ENCODE results near the gene MXD1.

MXD1 gene

GRCh38 chr2:69911985-69912563 lies 2.8 kb upstream of the MXD1 start:
- ChIA-PET CTCF (interaction anchor here (0.6 to 6.0 kb wide), 25 partner anchors 9 to 407 kb away, joined by 3 to 74 read pairs (median 4); partner anchors contain the start of genes FAM136A, PCYOX1, SNRNP27 and SNRPG), POLR2A (interaction anchor here (1.4 kb wide), 1 partner anchor 381 kb away, joined by 3 read pairs; the partner anchor contains the start of gene SNRPG)
- no peak overlapping the region for H3K27ac ChIP-seq (ENCODE audit: extremely low read depth, low read depth, low read length)
- H3K4me1 ChIP-seq (ENCODE audit: control insufficient read depth, insufficient read depth, low read length) = no peaks in the 10 kb centered on the region
- peaks cover 16 to 44% of the 10 kb centered on the region in 2 experiments for H3K36me3 ChIP-seq (ENCODE audit: control insufficient read depth in 2 of 2, insufficient read depth in 1 of 2, low read length in 2 of 2)
- TF ChIP-seq ZNF544 (tag by site-specific recombination; IDR thresholded peaks at IDR 0.05) (no peak), ZNF518A (tag by site-specific recombination; conservative IDR thresholded peaks at IDR 0.05; ENCODE audit: low read depth) (no peak), CTCF (tag by site-specific recombination; IDR thresholded peaks at IDR 0.05) (peak; percentile 45; the same call in 1 of the 2 replicates), ZNF654 (tag by site-specific recombination; IDR thresholded peaks at IDR 0.05; ENCODE audit: low read depth) (peak; percentile 79), HOXA7 (CRISPR knock-in tag; IDR thresholded peaks at IDR 0.05; ENCODE audit: borderline replicate concordance) (no peak), ZNF48 (tag by site-specific recombination; IDR thresholded peaks at IDR 0.05) (no peak), ZNF555 (tag by site-specific recombination; conservative IDR thresholded peaks at IDR 0.05) (no peak), ZEB2 (tag by site-specific recombination; IDR thresholded peaks at IDR 0.05) (no peak), ZNF658 (tag by site-specific recombination; IDR thresholded peaks at IDR 0.05) (no peak), ZNF624 (tag by site-specific recombination; IDR thresholded peaks at IDR 0.05) (no peak), INSM2 (tag by site-specific recombination; IDR thresholded peaks at IDR 0.05) (no peak), ZNF707 (tag by site-specific recombination; IDR thresholded peaks at IDR 0.05) (no peak), SP2 (tag by site-specific recombination; IDR thresholded peaks at IDR 0.05) (no peak), HOXD13 (CRISPR knock-in tag; IDR thresholded peaks at IDR 0.05; ENCODE audit: borderline replicate concordance) (no peak), ZNF473 (tag by site-specific recombination; IDR thresholded peaks at IDR 0.05) (no peak), ZXDB (tag by site-specific recombination; IDR thresholded peaks at IDR 0.05) (no peak), ZNF791 (tag by site-specific recombination; IDR thresholded peaks at IDR 0.05) (no peak), ZNF148 (tag by site-specific recombination; IDR thresholded peaks at IDR 0.05; ENCODE audit: borderline replicate concordance) (no peak), BCL6B (tag by site-specific recombination; IDR thresholded peaks at IDR 0.05) (0 out of 2 replicates have a peak, but pooled peaks have one; percentile 32), ZNF155 (tag by site-specific recombination; IDR thresholded peaks at IDR 0.05) (no peak), KLF7 (tag by site-specific recombination; IDR thresholded peaks at IDR 0.05; ENCODE audit: borderline replicate concordance) (no peak), MEIS1 (CRISPR knock-in tag; IDR thresholded peaks at IDR 0.05; ENCODE audit: borderline replicate concordance) (no peak)
- H3K9me3 ChIP-seq (ENCODE audit: control insufficient read depth, insufficient read depth, low read depth, low read length) = no peaks in the 10 kb centered on the region
- H3K4me3 ChIP-seq (ENCODE audit: low read depth, low read length) = no peak overlapping the region
